A673 (cell line): ENCODE results near the gene ARHGAP18.

Experiments
- CTCF ChIP-seq: fragments of 300-800, 200-600 bp; sonication (generic); conservative IDR thresholded peaks from 2 replicates; pipeline ENCODE4 v1.5.1; 2017; ENCODE audit warnings: low read depth, mild to moderate bottlenecking, antibody characterized with exemption, low read length, moderate library complexity, mixed read lengths
- EZH2 ChIP-seq: fragments of 200-600 bp; sonication (generic); IDR thresholded peaks from 2 replicates; pipeline ENCODE4 v1.6.1; 2017; ENCODE audit warnings: borderline replicate concordance, low read depth, mild to moderate bottlenecking, mixed read lengths, antibody characterized with exemption, low read length; ENCODE audit not compliant: poor library complexity, severe bottlenecking

DNA sequence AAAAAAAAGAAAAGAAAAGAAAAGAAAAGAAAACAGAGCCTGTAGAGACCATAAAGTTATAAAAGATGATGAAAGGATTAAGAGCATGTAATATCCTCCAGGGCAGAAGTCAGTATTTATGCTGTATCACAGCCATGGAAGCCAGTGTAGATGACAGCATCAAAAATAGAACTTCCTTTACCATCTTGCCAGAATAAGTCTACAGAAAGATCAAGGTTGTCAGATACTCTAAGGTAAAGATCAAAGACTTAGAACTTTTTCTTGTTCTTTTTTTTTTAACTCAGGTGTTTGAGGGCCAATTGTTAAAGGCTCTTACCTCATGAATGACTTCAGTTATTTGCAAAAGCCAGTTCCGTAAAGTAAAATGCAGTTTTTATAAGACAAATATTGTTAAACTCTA lies 54.6 kb downstream of the ARHGAP18 start:
- TF ChIP-seq CTCF (no peak), EZH2 (no peak)
